ENCODE data around the gene ALS2CL. TPM values are rescaled to one million over a fixed set of nuclear protein-coding genes. Genes with fewer than 3 reads are reported as not detected.

ALS2CL gene
- total and polyA plus RNA-seq, 2 experiments from 2014 or later: 14.4 to 15.2 TPM

GRCh38 chr3:46694520-46694919, 1.0 kb upstream of the ALS2CL start:
- no peaks in the 10 kb centered on the region for H3K36me3 ChIP-seq (replicated peaks; ENCODE audit: insufficient read depth, low read depth)
- peaks cover 12% of the 10 kb centered on the region for H3K4me1 ChIP-seq (ENCODE audit: insufficient read depth)
- H3K27me3 ChIP-seq: no peaks in the 10 kb centered on the region
- no peak overlapping the region for H3K4me3 ChIP-seq
- WGBS (ENCODE audit: low lambda C conversion rate, missing lambda C conversion rate): 100% methylated on average over 3 of the region's 3 CpGs
- no peaks in the 10 kb centered on the region for H3K9me2 ChIP-seq (replicated peaks; ENCODE audit: insufficient read depth)
- H3K27ac ChIP-seq: no peak overlapping the region
- H3K4me2 ChIP-seq: no peak overlapping the region
- H3K79me2 ChIP-seq: no peaks in the 10 kb centered on the region
- H2AFZ ChIP-seq: no peak overlapping the region
- TF ChIP-seq EZH2 (IDR thresholded peaks at IDR 0.05; ENCODE audit: borderline replicate concordance) (no peak), EZH2phosphoT487 (IDR thresholded peaks at IDR 0.05; ENCODE audit: low read depth, severe bottlenecking, unreplicated experiment) (no peak)
- TF ChIP-seq, protein P1, sequence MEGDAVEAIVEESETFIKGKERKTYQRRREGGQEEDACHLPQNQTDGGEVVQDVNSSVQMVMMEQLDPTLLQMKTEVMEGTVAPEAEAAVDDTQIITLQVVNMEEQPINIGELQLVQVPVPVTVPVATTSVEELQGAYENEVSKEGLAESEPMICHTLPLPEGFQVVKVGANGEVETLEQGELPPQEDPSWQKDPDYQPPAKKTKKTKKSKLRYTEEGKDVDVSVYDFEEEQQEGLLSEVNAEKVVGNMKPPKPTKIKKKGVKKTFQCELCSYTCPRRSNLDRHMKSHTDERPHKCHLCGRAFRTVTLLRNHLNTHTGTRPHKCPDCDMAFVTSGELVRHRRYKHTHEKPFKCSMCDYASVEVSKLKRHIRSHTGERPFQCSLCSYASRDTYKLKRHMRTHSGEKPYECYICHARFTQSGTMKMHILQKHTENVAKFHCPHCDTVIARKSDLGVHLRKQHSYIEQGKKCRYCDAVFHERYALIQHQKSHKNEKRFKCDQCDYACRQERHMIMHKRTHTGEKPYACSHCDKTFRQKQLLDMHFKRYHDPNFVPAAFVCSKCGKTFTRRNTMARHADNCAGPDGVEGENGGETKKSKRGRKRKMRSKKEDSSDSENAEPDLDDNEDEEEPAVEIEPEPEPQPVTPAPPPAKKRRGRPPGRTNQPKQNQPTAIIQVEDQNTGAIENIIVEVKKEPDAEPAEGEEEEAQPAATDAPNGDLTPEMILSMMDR (IDR thresholded peaks at IDR 0.05; ENCODE audit: poor library complexity): no peak
- no peak for DNase-seq (ENCODE audit: low spot score)
- no peaks in the 10 kb centered on the region for H4K20me1 ChIP-seq (ENCODE audit: insufficient read depth, poor library complexity, severe bottlenecking)
- H3K9me3 ChIP-seq (ENCODE audit: low read depth): no peaks in the 10 kb centered on the region

DNA sequence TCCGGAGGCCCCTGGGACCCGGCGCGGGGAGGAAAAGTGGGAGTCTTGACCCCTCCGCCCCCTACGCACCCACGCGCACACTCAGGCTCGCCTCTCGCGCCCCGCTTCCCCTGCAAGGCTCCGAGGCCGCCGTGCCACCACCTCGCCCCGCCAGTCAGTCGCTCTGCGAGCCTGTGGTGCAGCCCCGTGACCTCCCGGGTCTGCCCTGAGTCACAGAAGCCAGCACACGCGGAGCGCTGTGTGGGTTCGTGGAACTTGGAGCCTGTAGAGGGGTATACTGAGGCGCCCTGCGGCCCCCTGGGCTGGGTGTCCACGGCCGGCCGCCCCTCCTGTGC, 380 bp upstream of the ALS2CL start:
- peak; percentile 55 for DNase-seq (ENCODE audit: low spot score)
- Histone ChIP-seq H3K27ac (no peak overlapping the region), H4K20me1 (ENCODE audit: insufficient read depth, poor library complexity, severe bottlenecking) (no peaks in the 10 kb centered on the region), H3K4me2 (peak overlapping the region; percentile 100), H3K9me3 (ENCODE audit: low read depth) (no peaks in the 10 kb centered on the region), H2AFZ (peak overlapping the region; percentile 91), H3K27me3 (no peaks in the 10 kb centered on the region), H3K36me3 (replicated peaks; ENCODE audit: insufficient read depth, low read depth) (no peaks in the 10 kb centered on the region), H3K79me2 (no peaks in the 10 kb centered on the region), H3K9me2 (replicated peaks; ENCODE audit: insufficient read depth) (no peaks in the 10 kb centered on the region), H3K4me1 (ENCODE audit: insufficient read depth) (peaks cover 12% of the 10 kb centered on the region), H3K4me3 (peak overlapping the region; percentile 82)
- TF ChIP-seq EZH2phosphoT487 (IDR thresholded peaks at IDR 0.05; ENCODE audit: low read depth, severe bottlenecking, unreplicated experiment) (no peak), EZH2 (IDR thresholded peaks at IDR 0.05; ENCODE audit: borderline replicate concordance) (no peak)
- TF ChIP-seq, protein P1 (IDR thresholded peaks at IDR 0.05; ENCODE audit: poor library complexity): no peak
- WGBS (ENCODE audit: low lambda C conversion rate, missing lambda C conversion rate): 62% methylated on average over 19 of the region's 30 CpGs

DNA sequence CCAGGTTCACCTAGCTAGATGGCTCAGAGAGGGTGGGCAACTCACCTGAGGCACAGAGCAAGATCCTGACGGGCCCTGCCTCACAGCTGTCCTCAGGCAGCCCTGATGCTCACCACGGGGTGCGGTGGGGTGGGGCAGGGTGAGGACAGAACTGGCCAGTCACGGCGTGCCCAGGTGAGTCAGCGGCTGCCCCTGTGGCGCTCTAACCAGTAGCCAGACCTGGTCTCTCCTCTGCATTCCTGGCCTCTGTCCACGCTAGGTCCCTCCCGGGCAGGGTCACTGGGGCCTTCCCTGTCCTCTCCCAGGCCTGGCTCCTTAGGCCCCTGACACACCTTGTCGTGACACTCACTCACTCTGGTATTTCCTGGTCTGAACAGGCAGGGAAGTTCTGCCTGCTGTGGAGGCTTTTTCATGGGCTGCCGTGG, 901 bp downstream of the ALS2CL start:
- Histone ChIP-seq H3K9me2 (replicated peaks; ENCODE audit: insufficient read depth) (no peaks in the 10 kb centered on the region), H3K4me1 (ENCODE audit: insufficient read depth) (peaks cover 12% of the 10 kb centered on the region), H3K79me2 (no peaks in the 10 kb centered on the region), H3K4me2 (peak overlapping the region; percentile 100), H4K20me1 (ENCODE audit: insufficient read depth, poor library complexity, severe bottlenecking) (no peaks in the 10 kb centered on the region), H3K27ac (peak overlapping the region; percentile 93), H3K4me3 (peak overlapping the region; percentile 82), H3K27me3 (no peaks in the 10 kb centered on the region), H3K36me3 (replicated peaks; ENCODE audit: insufficient read depth, low read depth) (no peaks in the 10 kb centered on the region), H3K9me3 (ENCODE audit: low read depth) (no peaks in the 10 kb centered on the region), H2AFZ (peak overlapping the region; percentile 91)
- TF ChIP-seq EZH2phosphoT487 (IDR thresholded peaks at IDR 0.05; ENCODE audit: low read depth, severe bottlenecking, unreplicated experiment) (no peak), EZH2 (IDR thresholded peaks at IDR 0.05; ENCODE audit: borderline replicate concordance) (no peak)
- TF ChIP-seq, protein P1 (IDR thresholded peaks at IDR 0.05; ENCODE audit: poor library complexity): no peak
- WGBS (ENCODE audit: low lambda C conversion rate, missing lambda C conversion rate): 55% methylated on average over 11 of the region's 11 CpGs
- DNase-seq (ENCODE audit: low spot score): peak; percentile 90

DNA sequence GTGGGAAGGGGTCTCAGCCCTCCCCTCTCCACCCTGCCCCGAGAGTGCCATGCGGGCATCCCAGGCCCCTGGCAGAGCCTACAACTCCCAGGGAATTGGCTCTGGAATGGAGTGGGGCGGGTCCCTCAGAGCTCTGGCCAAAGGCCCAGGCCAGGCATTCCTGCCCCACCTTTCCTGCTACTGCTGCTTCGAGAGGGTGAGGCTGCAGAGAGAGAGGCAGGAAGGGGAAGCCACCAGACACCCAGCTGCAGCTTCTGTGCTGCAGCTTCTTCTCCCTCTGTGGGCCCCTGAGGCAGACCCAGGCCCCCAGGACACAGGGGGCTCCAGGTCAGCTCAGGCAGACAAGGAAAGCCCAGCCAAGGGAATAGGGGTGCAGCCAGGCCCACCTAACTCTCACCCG, 2.7 kb downstream of the ALS2CL start:
- DNase-seq (ENCODE audit: low spot score): peak; percentile 42
- Histone ChIP-seq H2AFZ (no peak overlapping the region), H3K27ac (no peak overlapping the region), H3K4me2 (no peak overlapping the region), H3K79me2 (no peaks in the 10 kb centered on the region), H3K9me3 (ENCODE audit: low read depth) (no peaks in the 10 kb centered on the region), H3K4me1 (ENCODE audit: insufficient read depth) (peaks cover 12% of the 10 kb centered on the region), H3K9me2 (replicated peaks; ENCODE audit: insufficient read depth) (no peaks in the 10 kb centered on the region), H3K4me3 (no peak overlapping the region), H3K36me3 (replicated peaks; ENCODE audit: insufficient read depth, low read depth) (no peaks in the 10 kb centered on the region), H3K27me3 (no peaks in the 10 kb centered on the region), H4K20me1 (ENCODE audit: insufficient read depth, poor library complexity, severe bottlenecking) (no peaks in the 10 kb centered on the region)
- WGBS (ENCODE audit: low lambda C conversion rate, missing lambda C conversion rate): 79% methylated on average over 5 of the region's 5 CpGs
- TF ChIP-seq EZH2phosphoT487 (IDR thresholded peaks at IDR 0.05; ENCODE audit: low read depth, severe bottlenecking, unreplicated experiment) (no peak), EZH2 (IDR thresholded peaks at IDR 0.05; ENCODE audit: borderline replicate concordance) (no peak)
- TF ChIP-seq, protein P1 (IDR thresholded peaks at IDR 0.05; ENCODE audit: poor library complexity): no peak

Data from hepatocyte (in vitro differentiated cells).